Mucosa of stomach (tissue), 1 donor: ENCODE results near the gene COMMD6.

Experiments
- H3K27me3 ChIP-seq: one replicate; pipeline ENCODE4 v1.7.0; 2013; ENCODE audit warnings: mild to moderate bottlenecking, low read length; ENCODE audit not compliant: control insufficient read depth, insufficient read depth
- H3K36me3 ChIP-seq: one replicate; pipeline ENCODE4 v1.7.0; 2013; ENCODE audit warnings: low read length; ENCODE audit not compliant: control insufficient read depth, insufficient read depth
- H3K4me1 ChIP-seq: one replicate; pipeline ENCODE4 v1.7.0; 2013; ENCODE audit warnings: mild to moderate bottlenecking, low read length; ENCODE audit not compliant: control insufficient read depth, insufficient read depth
- H3K4me3 ChIP-seq: one replicate; pipeline ENCODE4 v1.7.0; 2013; ENCODE audit warnings: low read length
- H3K9ac ChIP-seq: one replicate; pipeline ENCODE4 v1.7.0; 2013; ENCODE audit warnings: mild to moderate bottlenecking, low read length, moderate library complexity
- H3K9me3 ChIP-seq: one replicate; pipeline ENCODE4 v1.7.0; 2013; ENCODE audit warnings: mild to moderate bottlenecking, low read length, moderate library complexity; ENCODE audit not compliant: control insufficient read depth
- donor health status: Pancreatic carcinoma.

Gene COMMD6

GRCh38 chr13:75514080-75514995 is 23.3 kb downstream of the COMMD6 start:
- Histone ChIP-seq H3K4me3 (no peak overlapping the region), H3K4me1 (no peaks in the 10 kb centered on the region), H3K9ac (no peak overlapping the region), H3K9me3 (no peaks in the 10 kb centered on the region), H3K27me3 (no peaks in the 10 kb centered on the region), H3K36me3 (no peaks in the 10 kb centered on the region)

- H3K27me3 ChIP-seq = no peaks in the 10 kb centered on the region
- H3K9ac ChIP-seq = no peak overlapping the region
- H3K9me3 ChIP-seq = no peaks in the 10 kb centered on the region
- H3K4me1 ChIP-seq = no peaks in the 10 kb centered on the region
- H3K36me3 ChIP-seq = no peaks in the 10 kb centered on the region
- no peak overlapping the region for H3K4me3 ChIP-seq
These were observed 24.4 kb downstream of the COMMD6 start for GRCh38 chr13:75513271-75513670.

- Histone ChIP-seq H3K4me3 (no peak overlapping the region), H3K9ac (no peak overlapping the region), H3K9me3 (no peaks in the 10 kb centered on the region), H3K4me1 (no peaks in the 10 kb centered on the region), H3K27me3 (no peaks in the 10 kb centered on the region), H3K36me3 (no peaks in the 10 kb centered on the region)
These were observed 25.4 kb downstream of the COMMD6 start for GRCh38 chr13:75512253-75512652.

DNA sequence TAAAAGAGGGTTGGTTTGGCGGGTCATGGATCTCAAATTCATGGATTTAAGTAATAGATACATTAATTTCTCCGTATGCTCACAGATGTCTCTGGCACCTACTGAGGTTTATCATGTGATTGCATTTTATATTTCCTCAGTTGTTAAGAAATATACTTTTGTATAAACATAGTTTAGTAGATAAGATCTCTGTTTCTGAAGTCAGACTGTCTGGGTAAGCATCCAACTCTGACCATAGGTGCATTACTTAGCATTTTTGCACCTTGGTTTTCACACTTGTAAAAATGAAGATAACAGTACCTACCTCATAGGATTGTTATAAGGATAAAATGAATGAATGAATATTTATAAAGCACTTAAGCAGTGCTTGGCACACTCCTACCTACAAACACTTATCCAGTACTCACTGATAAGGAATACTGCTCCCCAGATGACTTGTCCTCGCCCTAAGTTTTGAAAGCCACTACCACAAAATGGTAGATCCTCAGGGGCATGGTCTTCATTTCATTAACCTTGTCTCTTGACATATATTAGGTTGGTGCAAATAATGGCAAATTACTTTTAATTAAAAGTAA is 26.5 kb downstream of the COMMD6 start:
- H3K9ac ChIP-seq = no peak overlapping the region
- H3K4me3 ChIP-seq = no peak overlapping the region
- no peaks in the 10 kb centered on the region for H3K4me1 ChIP-seq
- H3K27me3 ChIP-seq = no peaks in the 10 kb centered on the region
- no peaks in the 10 kb centered on the region for H3K9me3 ChIP-seq
- H3K36me3 ChIP-seq = no peaks in the 10 kb centered on the region

GRCh38 chr13:75508002-75508548 is 29.6 kb downstream of the COMMD6 start:
- no peaks in the 10 kb centered on the region for H3K4me1 ChIP-seq
- H3K9ac ChIP-seq = no peak overlapping the region
- H3K9me3 ChIP-seq = no peaks in the 10 kb centered on the region
- H3K36me3 ChIP-seq = no peaks in the 10 kb centered on the region
- H3K4me3 ChIP-seq = no peak overlapping the region
- H3K27me3 ChIP-seq = no peaks in the 10 kb centered on the region

DNA sequence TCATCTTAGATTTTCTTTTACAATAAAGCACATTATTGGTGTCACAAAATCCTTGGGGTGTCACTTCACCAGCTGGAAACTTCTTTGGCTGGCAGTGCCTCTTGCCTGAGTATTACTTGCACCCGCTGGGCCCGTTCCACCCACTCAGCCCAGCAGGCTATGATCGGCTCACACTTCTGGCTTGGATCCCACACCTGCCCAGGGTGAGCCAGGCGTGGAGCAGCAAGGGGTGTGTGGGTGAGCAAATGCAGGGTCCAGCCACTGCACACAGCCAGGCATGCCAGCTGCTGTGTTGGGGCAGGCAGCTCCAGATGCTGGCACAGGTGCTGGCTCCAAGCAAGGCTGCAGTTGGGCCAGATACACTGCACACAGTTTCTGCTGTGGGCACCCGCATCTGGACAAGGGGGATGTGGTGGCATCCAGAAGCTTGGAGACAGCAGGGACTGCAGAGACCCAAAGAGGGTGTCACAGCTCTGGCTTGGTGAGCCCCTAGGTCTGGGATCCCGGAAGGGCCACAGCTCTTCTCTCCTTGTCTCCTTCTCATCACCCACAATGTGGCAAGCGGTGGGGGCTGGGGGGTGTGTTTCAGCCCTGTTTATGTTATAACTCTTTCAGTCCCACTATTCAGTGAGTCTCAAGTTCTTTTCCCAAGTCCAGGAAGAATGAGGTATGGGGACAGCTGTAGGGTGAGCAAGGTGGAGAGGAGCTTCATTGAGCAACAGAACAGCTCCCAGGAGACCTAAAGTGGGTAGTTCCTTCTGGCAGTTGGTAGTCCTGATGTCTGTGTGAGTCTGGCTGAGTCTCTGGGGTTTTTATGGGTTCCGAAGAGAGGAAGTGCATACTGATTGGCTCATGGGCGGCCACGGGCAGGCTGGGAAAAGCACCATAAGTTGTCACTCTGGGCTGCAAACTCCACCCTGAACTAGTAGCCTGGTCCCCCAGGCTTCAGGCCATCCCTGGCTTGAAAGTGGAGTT is 30.3 kb downstream of the COMMD6 start:
- Histone ChIP-seq H3K4me3 (no peak overlapping the region), H3K9ac (no peak overlapping the region), H3K36me3 (no peaks in the 10 kb centered on the region), H3K9me3 (no peaks in the 10 kb centered on the region), H3K4me1 (no peaks in the 10 kb centered on the region), H3K27me3 (no peaks in the 10 kb centered on the region)

GRCh38 chr13:75506018-75506417 is 31.6 kb downstream of the COMMD6 start:
- Histone ChIP-seq H3K4me1 (no peaks in the 10 kb centered on the region), H3K9ac (no peak overlapping the region), H3K9me3 (no peaks in the 10 kb centered on the region), H3K4me3 (no peak overlapping the region), H3K36me3 (no peaks in the 10 kb centered on the region), H3K27me3 (no peaks in the 10 kb centered on the region)

DNA sequence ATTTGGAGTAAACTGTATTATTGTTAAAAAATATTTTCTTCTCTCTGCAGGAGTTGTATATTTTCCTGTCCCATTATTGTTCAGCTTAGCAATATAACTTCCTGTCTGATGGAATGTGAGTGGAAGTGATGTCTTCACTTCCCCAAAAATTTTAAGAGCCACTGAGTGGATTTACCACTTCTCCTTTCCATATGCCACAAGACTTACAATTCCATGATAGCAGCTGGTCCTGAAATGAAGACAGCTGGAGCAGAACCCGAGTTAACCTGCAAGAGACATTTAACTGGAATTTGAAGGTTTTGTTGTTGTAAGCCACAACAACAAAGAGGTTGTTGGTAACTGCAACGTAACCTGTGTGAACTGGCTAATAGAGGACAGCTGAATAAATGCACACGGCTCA is 32.3 kb downstream of the COMMD6 start:
- H3K9ac ChIP-seq = no peak overlapping the region
- H3K27me3 ChIP-seq = no peaks in the 10 kb centered on the region
- H3K4me1 ChIP-seq = no peaks in the 10 kb centered on the region
- H3K9me3 ChIP-seq = no peaks in the 10 kb centered on the region
- H3K4me3 ChIP-seq = no peak overlapping the region
- H3K36me3 ChIP-seq = no peaks in the 10 kb centered on the region

DNA sequence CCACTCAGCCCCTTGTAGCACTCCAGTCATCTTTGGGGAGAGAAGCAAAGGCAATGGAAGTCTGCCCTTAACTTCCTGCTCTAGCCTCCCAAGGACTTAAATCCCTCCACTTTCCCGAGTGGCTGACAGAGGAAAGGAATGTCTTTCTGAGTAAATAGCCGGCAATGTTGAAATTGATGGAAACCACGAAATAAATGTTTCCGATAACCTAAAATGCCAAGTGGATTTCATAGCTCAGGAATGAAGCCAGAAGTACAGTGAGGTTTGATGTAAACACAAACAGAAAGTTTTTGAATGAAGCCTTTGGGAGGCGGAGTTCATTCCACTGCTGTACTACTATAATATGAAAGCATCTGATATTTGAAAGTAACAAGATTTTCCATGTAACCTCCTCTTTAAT is 41.7 kb downstream of the COMMD6 start:
- Histone ChIP-seq H3K27me3 (peaks cover 4% of the 10 kb centered on the region), H3K9me3 (no peaks in the 10 kb centered on the region), H3K4me1 (no peaks in the 10 kb centered on the region), H3K36me3 (no peaks in the 10 kb centered on the region), H3K4me3 (no peak overlapping the region), H3K9ac (no peak overlapping the region)

DNA sequence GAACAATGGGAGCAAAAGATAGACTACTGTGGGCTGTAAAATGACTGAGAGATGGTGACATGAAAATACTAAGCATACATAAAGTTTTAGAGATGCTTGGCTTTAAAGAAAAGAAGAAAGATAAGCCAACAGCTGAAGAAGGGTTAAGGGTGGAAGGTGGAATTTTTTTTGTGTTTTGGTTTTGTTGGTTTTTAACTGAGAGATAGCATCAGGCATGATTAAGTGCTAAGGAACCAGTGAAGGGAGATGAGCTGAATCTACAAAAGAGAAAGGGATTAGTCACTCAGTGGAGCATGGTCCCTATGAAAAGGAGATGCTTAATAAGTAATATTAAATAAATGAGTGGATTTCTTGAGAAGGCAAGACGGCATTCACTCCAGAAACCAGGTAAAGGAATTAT is 43.1 kb downstream of the COMMD6 start:
- Histone ChIP-seq H3K36me3 (no peaks in the 10 kb centered on the region), H3K9me3 (no peaks in the 10 kb centered on the region), H3K9ac (no peak overlapping the region), H3K4me3 (no peak overlapping the region), H3K27me3 (peaks cover 4% of the 10 kb centered on the region), H3K4me1 (no peaks in the 10 kb centered on the region)

DNA sequence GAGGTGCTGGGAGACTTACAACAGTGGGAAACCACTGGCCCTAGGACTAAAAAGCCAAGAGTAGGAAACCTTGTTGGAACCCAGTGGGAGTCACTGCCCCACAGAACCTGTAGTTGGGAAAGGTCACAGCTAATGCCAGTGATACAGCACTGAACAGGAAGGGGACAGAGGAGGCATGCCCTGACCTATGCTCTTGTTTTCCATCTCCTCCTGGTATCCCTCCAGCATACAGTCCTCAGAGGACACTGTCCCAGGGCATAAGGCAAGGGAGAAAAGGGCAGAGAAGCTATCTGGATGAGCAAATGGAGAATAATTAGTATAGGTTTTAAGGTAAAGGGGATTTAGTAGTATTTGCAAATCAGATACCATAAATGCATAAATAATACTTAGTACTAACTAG is 44.5 kb downstream of the COMMD6 start:
- H3K9me3 ChIP-seq = no peaks in the 10 kb centered on the region

More for the DNA sequence above, 44.5 kb downstream of the COMMD6 start:
- Histone ChIP-seq H3K27me3 (peaks cover under 1% of the 10 kb centered on the region), H3K4me1 (no peaks in the 10 kb centered on the region), H3K4me3 (no peak overlapping the region), H3K36me3 (no peaks in the 10 kb centered on the region), H3K9ac (no peak overlapping the region)
